MCF 10A (cell line): ENCODE results near the gene PPEF2. TPM values are rescaled to one million over a fixed set of nuclear protein-coding genes. Genes with fewer than 3 reads are reported as not detected.
A peak's percentile ranks its signal among the peaks of the same experiment; 100 is the strongest.

ENCODE experiments used
- Bru-seq: library from RNA; stranded (reverse); fragments of 400-500 nt; gene quantifications from one replicate; lab custom pipeline; 2021; lab: Mats Ljungman, UMichigan
- BruChase-seq, 2 experiments: library from RNA; stranded (reverse); fragments of 400-500 nt; gene quantifications; one replicate each; lab custom pipeline; 2021; lab: Mats Ljungman, UMichigan
- BruUV-seq: library from RNA; stranded (reverse); fragments of 400-500 nt; replicated peaks from 2 replicates; lab custom pipeline; 2021; lab: Mats Ljungman, UMichigan
- CTCF ChIA-PET: fragments of 300-600 bp; sonication (Branson Sonifier 250); formaldehyde crosslinking; extraction: SDS; loops from one replicate; lab custom pipeline; 2021; ENCODE audit warnings: antibody characterized with exemption, inconsistent platforms; lab: Yijun Ruan, JAX
- POLR2A ChIA-PET: fragments of 300-600, 350-650 bp; sonication (Branson Sonifier 250); formaldehyde crosslinking; extraction: SDS; loops from one replicate; lab custom pipeline; 2020; ENCODE audit warnings: antibody characterized with exemption, inconsistent platforms; lab: Yijun Ruan, JAX
- DNase-seq: peaks from one replicate; pipeline ENCODE4 v3.0.0-alpha.2; 2018; ENCODE audit not compliant: unreplicated experiment
- H3K27ac Mint-ChIP-seq: one replicate; pipeline ENCODE4 v1.8.0; 2022; ENCODE audit warnings: mild to moderate bottlenecking, low read depth, mixed read lengths; ENCODE audit not compliant: unreplicated experiment
- H3K27me3 Mint-ChIP-seq: one replicate; pipeline ENCODE4 v1.8.0; 2022; ENCODE audit warnings: mixed read lengths; ENCODE audit not compliant: insufficient read depth, unreplicated experiment
- H3K36me3 Mint-ChIP-seq: one replicate; pipeline ENCODE4 v1.8.0; 2022; ENCODE audit warnings: mild to moderate bottlenecking, moderate library complexity, mixed read lengths; ENCODE audit not compliant: insufficient read depth, unreplicated experiment
- H3K4me1 Mint-ChIP-seq: one replicate; pipeline ENCODE4 v1.8.0; 2022; ENCODE audit warnings: mixed read lengths; ENCODE audit not compliant: insufficient read depth, unreplicated experiment
- H3K4me3 Mint-ChIP-seq: one replicate; pipeline ENCODE4 v1.8.0; 2022; ENCODE audit warnings: mild to moderate bottlenecking, moderate library complexity, mixed read lengths; ENCODE audit not compliant: unreplicated experiment
- H3K9me3 Mint-ChIP-seq: one replicate; pipeline ENCODE4 v1.8.0; 2022; ENCODE audit warnings: mixed read lengths; ENCODE audit not compliant: unreplicated experiment
- CTCF ChIP-seq: fragments of 200-600 bp; IDR thresholded peaks from one replicate; pipeline ENCODE4 v1.8.0; 2022; ENCODE audit warnings: antibody characterized with exemption, mild to moderate bottlenecking; ENCODE audit not compliant: unreplicated experiment
- intact Hi-C: fragments of 100-400 bp; cut with micrococcal nuclease; formaldehyde crosslinking; loops from 2 replicates; pipeline ENCODE4 v1.14.1; 2022
- long read RNA-seq: library from polyadenylated mRNA; stranded (forward); transcript quantifications from one replicate; pipeline ENCODE4 v2.0.0, GENCODE V29; 2022
- total RNA-seq: library from RNA; stranded (reverse); gene quantifications from 2 replicates; pipeline ENCODE4 v1.2.3, GENCODE V29; 2022

Gene PPEF2, protein sequence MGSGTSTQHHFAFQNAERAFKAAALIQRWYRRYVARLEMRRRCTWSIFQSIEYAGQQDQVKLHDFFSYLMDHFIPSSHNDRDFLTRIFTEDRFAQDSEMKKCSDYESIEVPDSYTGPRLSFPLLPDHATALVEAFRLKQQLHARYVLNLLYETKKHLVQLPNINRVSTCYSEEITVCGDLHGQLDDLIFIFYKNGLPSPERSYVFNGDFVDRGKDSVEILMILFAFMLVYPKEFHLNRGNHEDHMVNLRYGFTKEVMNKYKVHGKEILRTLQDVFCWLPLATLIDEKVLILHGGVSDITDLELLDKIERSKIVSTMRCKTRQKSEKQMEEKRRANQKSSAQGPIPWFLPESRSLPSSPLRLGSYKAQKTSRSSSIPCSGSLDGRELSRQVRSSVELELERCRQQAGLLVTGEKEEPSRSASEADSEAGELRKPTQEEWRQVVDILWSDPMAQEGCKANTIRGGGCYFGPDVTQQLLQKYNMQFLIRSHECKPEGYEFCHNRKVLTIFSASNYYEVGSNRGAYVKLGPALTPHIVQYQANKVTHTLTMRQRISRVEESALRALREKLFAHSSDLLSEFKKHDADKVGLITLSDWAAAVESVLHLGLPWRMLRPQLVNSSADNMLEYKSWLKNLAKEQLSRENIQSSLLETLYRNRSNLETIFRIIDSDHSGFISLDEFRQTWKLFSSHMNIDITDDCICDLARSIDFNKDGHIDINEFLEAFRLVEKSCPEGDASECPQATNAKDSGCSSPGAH
- not detected in 2 replicates for total RNA-seq
- percentile 8 among the genes with signal in this experiment for Bru-seq, nascent RNA
- BruChase-seq, experiment 1, labeled RNA remaining after a 6-hour chase, result percentile 26 among the genes with signal in this experiment
- percentile 18 among the genes with signal in this experiment for BruChase-seq, experiment 2, labeled RNA remaining after a 2-hour chase
- long read RNA-seq, result 0 reads

DNA sequence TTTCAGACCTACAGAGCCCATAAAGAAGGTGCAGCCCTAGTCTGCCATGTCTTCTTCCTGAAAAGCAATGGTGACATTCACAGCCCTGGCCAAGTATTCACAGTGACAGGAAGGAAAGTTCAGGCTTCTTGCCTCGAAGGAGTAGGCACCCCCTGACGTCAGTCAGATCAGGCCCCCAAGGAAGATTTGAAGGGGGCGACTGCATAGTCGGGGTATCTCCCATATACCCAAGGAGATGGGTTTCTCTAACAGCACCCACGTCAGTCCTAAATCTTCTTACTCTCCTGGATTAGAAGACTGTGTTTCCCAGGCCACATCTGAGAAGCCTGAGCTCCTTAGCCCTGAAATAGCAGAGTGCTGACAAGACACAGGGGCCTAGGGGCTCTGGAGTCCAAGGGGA lies at the start of gene PPEF2:
Gene PPEF2 (minus strand): TSS at position 101 of the 400 bp plus-strand sequence. CDS start 6,127 bp downstream, outside the sequence.
- BruUV-seq, result no TSS peak
- TF ChIP-seq CTCF, result no peak
- no peak for DNase-seq
- no peaks in the 10 kb centered on the region for H3K9me3 Mint-ChIP-seq
- intact Hi-C loops, result loop anchor here (5.0 kb wide), 1 partner anchor 40 kb away; the partner anchor contains the start of gene NAAA
- H3K4me1 Mint-ChIP-seq, result no peaks in the 10 kb centered on the region
- no peak within 1 kb of the TSS for H3K27ac Mint-ChIP-seq
- POLR2A ChIA-PET, result no interaction called here
- H3K36me3 Mint-ChIP-seq, result no peaks in the 10 kb centered on the region
- no peak within 1 kb of the TSS for H3K4me3 Mint-ChIP-seq
- H3K27me3 Mint-ChIP-seq, result no peaks in the 10 kb centered on the region
- CTCF ChIA-PET, result interaction anchor here (0.7 to 5.3 kb wide), 5 partner anchors 8 to 407 kb away, joined by 3 to 50 read pairs (median 3); no protein-coding TSS in a partner anchor

DNA sequence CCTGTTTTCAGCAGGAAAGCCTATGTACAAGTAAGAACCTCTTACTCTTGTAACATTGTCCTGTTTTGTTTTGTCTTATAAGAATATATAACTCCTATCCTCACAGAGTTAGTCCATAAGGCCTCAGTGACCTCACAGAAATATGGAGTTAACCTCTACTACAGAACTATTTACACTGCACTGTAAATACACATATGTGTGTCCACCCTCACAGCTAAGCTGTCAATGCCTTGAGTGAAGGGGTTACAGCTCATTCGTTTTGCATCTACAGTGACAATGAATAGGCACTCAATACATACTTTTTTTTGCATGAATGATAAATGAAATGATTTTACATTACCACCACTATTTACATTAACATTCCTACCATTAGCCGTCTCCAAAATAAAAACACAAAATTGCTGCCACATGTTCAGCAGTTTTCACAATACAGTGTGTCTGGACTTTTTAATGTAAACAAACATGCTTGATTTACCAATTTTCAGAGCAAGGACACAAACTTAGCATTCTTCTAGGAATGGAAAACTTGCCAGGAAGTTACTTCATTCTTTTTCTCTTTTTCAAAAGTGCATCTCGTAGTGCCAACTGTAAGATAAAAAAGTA lies 48.1 kb upstream of the PPEF2 start:
- intact Hi-C loops, result no loop called here
- POLR2A ChIA-PET, result interaction anchor here (0.7 kb wide), 1 partner anchor 150 kb away, joined by 3 read pairs; no protein-coding TSS in a partner anchor

GRCh38 chr4:75948822-75949444 lies 46.7 kb upstream of the PPEF2 start:
- H3K27me3 Mint-ChIP-seq, result no peaks in the 10 kb centered on the region
- BruUV-seq, result no TSS peak
- H3K27ac Mint-ChIP-seq, result no peak overlapping the region
- H3K9me3 Mint-ChIP-seq, result no peaks in the 10 kb centered on the region
- intact Hi-C loops, result no loop called here
- CTCF ChIA-PET, result interaction anchor here (1.2 kb wide), 1 partner anchor 12 kb away, joined by 4 read pairs; no protein-coding TSS in a partner anchor
- DNase-seq, result no peak
- no peaks in the 10 kb centered on the region for H3K4me1 Mint-ChIP-seq
- H3K36me3 Mint-ChIP-seq, result peaks cover 82% of the 10 kb centered on the region
- TF ChIP-seq CTCF, result no peak
- no peak overlapping the region for H3K4me3 Mint-ChIP-seq
- POLR2A ChIA-PET, result interaction anchor here (1.4 kb wide), 1 partner anchor 9 kb away, joined by 5 read pairs; no protein-coding TSS in a partner anchor

More for the DNA sequence above, 48.1 kb upstream of the PPEF2 start:
- Mint-ChIP-seq H3K4me1 (no peaks in the 10 kb centered on the region), H3K9me3 (no peaks in the 10 kb centered on the region), H3K4me3 (no peak overlapping the region), H3K36me3 (peaks cover 87% of the 10 kb centered on the region), H3K27ac (no peak overlapping the region), H3K27me3 (no peaks in the 10 kb centered on the region)
- TF ChIP-seq CTCF, result no peak
- DNase-seq, result no peak
- TSS peak; percentile 70 for BruUV-seq
- CTCF ChIA-PET, result interaction anchor here (0.6 to 1.2 kb wide), 3 partner anchors 14 to 188 kb away, joined by 3 to 4 read pairs (median 3); no protein-coding TSS in a partner anchor
